ENCODE measurements around the gene FPGS.
A peak's percentile ranks its signal among the peaks of the same experiment; 100 is the strongest.
"Not testable (repeated sequence)": the region's sequence is repeated elsewhere in the genome, so short reads cannot be mapped to it uniquely, and the experiment has no call there.

The FPGS gene

GRCh38 chr9:127802576-127803443, at the start of gene FPGS:
FPGS (plus strand) TSS chr9:127802882; CDS start chr9:127802925, 43 bp downstream.
- H3K4me3 ChIP-seq (ENCODE audit: low read depth, low read length) = peak within 1 kb of the TSS; percentile 73
- TF ChIP-seq CTCF (IDR thresholded peaks at IDR 0.05; ENCODE audit: control insufficient read depth, extremely low read depth, insufficient read depth) = no peak
- peak; percentile 64 for DNase-seq (ENCODE audit: low read depth)

- no peak for TF ChIP-seq CTCF (IDR thresholded peaks at IDR 0.05; ENCODE audit: control insufficient read depth, extremely low read depth, insufficient read depth)
- H3K4me3 ChIP-seq (ENCODE audit: low read depth, low read length) = no peak overlapping the region
- no peak for DNase-seq (ENCODE audit: low read depth)
Measured at GRCh38 chr9:127753148-127753547, 49.5 kb upstream of the FPGS start.

GRCh38 chr9:127753622-127754021, 49.1 kb upstream of the FPGS start:
- H3K4me3 ChIP-seq (ENCODE audit: low read depth, low read length) = no peak overlapping the region
- no peak for TF ChIP-seq CTCF (IDR thresholded peaks at IDR 0.05; ENCODE audit: control insufficient read depth, extremely low read depth, insufficient read depth)
- DNase-seq (ENCODE audit: low read depth) = no peak

- H3K4me3 ChIP-seq (ENCODE audit: low read depth, low read length) = no peak overlapping the region
- no peak for TF ChIP-seq CTCF (IDR thresholded peaks at IDR 0.05; ENCODE audit: control insufficient read depth, extremely low read depth, insufficient read depth)
- no peak for DNase-seq (ENCODE audit: low read depth)
Measured at GRCh38 chr9:127754099-127755060, 48.3 kb upstream of the FPGS start.

GRCh38 chr9:127755061-127756060, 47.3 kb upstream of the FPGS start:
- TF ChIP-seq CTCF (IDR thresholded peaks at IDR 0.05; ENCODE audit: control insufficient read depth, extremely low read depth, insufficient read depth) = no peak
- DNase-seq (ENCODE audit: low read depth) = no peak
- H3K4me3 ChIP-seq (ENCODE audit: low read depth, low read length) = no peak overlapping the region

- DNase-seq (ENCODE audit: low read depth) = no peak
- H3K4me3 ChIP-seq (ENCODE audit: low read depth, low read length) = no peak overlapping the region
- no peak for TF ChIP-seq CTCF (IDR thresholded peaks at IDR 0.05; ENCODE audit: control insufficient read depth, extremely low read depth, insufficient read depth)
Measured at GRCh38 chr9:127756233-127756632, 46.4 kb upstream of the FPGS start.

- H3K4me3 ChIP-seq (ENCODE audit: low read depth, low read length); DNase-seq (ENCODE audit: low read depth): not testable (repeated sequence)
Measured at GRCh38 chr9:127756776-127757175, 45.9 kb upstream of the FPGS start.
